ENCODE results near the gene RNF19B. TPM values are rescaled to one million over a fixed set of nuclear protein-coding genes. Genes with fewer than 3 reads are reported as not detected.

Gene RNF19B
- total RNA-seq, 1 donor from 2014 or later, result 14.2 TPM

- no peak for DNase-seq (ENCODE audit: low read depth in 2 of 2)
These were observed 74.8 kb downstream of the RNF19B start for GRCh38 chr1:32889731-32890278.

- DNase-seq (ENCODE audit: low read depth in 2 of 2), result no peak
These were observed 75.8 kb downstream of the RNF19B start for GRCh38 chr1:32888677-32889420.

GRCh38 chr1:32888134-32888533 is 76.5 kb downstream of the RNF19B start:
- no peak for DNase-seq (ENCODE audit: low read depth in 2 of 2)

DNA sequence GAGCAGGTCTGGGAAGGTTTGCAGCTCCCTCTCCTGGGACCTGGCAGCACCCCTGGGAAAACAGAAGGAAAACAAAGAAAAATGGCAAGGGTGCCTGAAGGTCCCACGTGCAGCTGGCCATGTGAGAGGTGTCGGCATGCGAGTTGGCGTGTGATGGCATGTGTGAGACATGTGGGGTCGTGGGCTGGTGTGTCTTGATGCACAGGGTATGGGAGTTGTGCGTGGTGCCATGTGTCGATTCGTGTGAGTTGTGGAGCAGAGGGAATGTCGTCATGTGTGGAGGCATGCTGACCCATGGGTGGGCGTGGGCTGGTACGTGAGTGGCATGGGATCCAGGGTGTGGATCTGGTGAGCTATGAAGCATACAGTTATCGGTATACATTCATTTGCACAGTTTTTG is 77.0 kb downstream of the RNF19B start:
- no peak for DNase-seq (ENCODE audit: low read depth in 2 of 2)

DNA sequence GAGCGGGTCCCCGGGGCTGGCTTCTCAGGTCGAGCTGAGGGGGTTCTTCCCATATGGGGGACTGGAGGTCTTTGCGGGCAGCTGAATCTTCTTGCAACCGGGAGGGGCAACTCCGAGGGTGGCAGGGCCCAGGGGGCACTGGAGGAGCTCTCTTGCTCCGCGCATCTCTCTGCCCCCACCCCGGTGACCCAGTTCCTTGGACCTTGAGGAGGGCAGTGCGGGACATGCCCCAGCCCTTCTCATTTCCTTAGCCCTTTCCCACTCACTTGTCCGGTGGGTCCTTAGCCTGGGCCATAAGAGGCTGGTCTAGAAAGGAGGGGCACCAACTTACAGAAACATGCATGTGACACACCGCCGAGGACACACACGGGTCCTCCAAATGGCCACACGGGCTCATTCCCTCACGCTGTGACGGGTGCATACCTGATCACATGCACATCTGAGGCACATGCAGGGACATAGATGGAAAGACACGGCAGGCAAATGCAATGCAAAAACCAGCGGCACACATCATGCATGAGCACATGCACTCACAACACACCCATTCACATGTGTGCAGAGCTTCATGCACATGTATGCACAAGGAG is 77.7 kb downstream of the RNF19B start:
- no peak for DNase-seq (ENCODE audit: low read depth in 2 of 2)

Other genes with a start within 250 kb of the RNF19B start
- 65.2 and 73.3 TPM in 2 replicates for gene YARS1, start 147.5 kb downstream of the RNF19B start, total RNA-seq
- 11.9 and 14.3 TPM in 2 replicates for gene S100PBP, start 147.2 kb downstream of the RNF19B start, total RNA-seq
- gene FNDC5, start 93.9 kb downstream of the RNF19B start, total RNA-seq, result 0.25 and 0.51 TPM in 2 replicates
- not detected in 2 replicates for gene HPCA, start 78.3 kb downstream of the RNF19B start, total RNA-seq
- gene TMEM54, start 63.4 kb downstream of the RNF19B start, total RNA-seq, result 19.8 and 20.1 TPM in 2 replicates
- 58.4 and 58.7 TPM in 2 replicates for gene AK2, start 72.1 kb upstream of the RNF19B start, total RNA-seq
- gene AZIN2, start 116.3 kb upstream of the RNF19B start, total RNA-seq, result 0.64 and 1.3 TPM in 2 replicates
- 1.7 and 3.2 TPM in 2 replicates for gene TRIM62, start 217.2 kb upstream of the RNF19B start, total RNA-seq